CD4-positive, alpha-beta memory T cell (primary cell): ENCODE measurements around the gene HSPA2. TPM values are rescaled to one million over a fixed set of nuclear protein-coding genes. Genes with fewer than 3 reads are reported as not detected.

Experiments
- CTCF ChIA-PET: fragments of 350-600 bp; sonication (Branson Sonifier 250); formaldehyde crosslinking; loops from one replicate; lab custom pipeline; 2021; ENCODE audit warnings: inconsistent platforms; ENCODE audit not compliant: partially characterized antibody; lab: Charles Lee
- POLR2A ChIA-PET: fragments of 350-600 bp; sonication (Branson Sonifier 250); formaldehyde crosslinking; loops from one replicate; lab custom pipeline; 2021; ENCODE audit not compliant: partially characterized antibody; lab: Charles Lee
- DNase-seq, 5 donors: peaks; one replicate each; pipeline versions ENCODE4 v3.0.0 to v3.0.0-alpha.2; 2020 to 2022; ENCODE audit warnings: mixed read lengths in 1 of 5
- H3K27ac ChIP-seq: one replicate; pipeline ENCODE4 v1.7.0; 2013; ENCODE audit warnings: low read depth, low read length
- H3K27me3 ChIP-seq: 2 replicates; pipeline ENCODE4 v1.7.0; 2013; ENCODE audit warnings: mild to moderate bottlenecking, low read length, moderate library complexity; ENCODE audit not compliant: insufficient read depth
- H3K36me3 ChIP-seq: 2 replicates; pipeline ENCODE4 v1.7.0; 2013; ENCODE audit warnings: mild to moderate bottlenecking, low read length, moderate library complexity; ENCODE audit not compliant: insufficient read depth
- H3K4me1 ChIP-seq: 2 replicates; pipeline ENCODE4 v1.7.0; 2013; ENCODE audit warnings: mild to moderate bottlenecking, low read length, moderate library complexity; ENCODE audit not compliant: insufficient read depth
- H3K4me3 ChIP-seq, 2 donors: one replicate each; pipeline ENCODE4 v1.7.0; 2013; ENCODE audit warnings: low read length in 2 of 2, mild to moderate bottlenecking in 1 of 2
- H3K9me3 ChIP-seq, 2 donors: one replicate each; pipeline ENCODE4 v1.7.0; 2013; ENCODE audit warnings: low read length in 2 of 2, control low read depth in 1 of 2; ENCODE audit not compliant: control insufficient read depth in 1 of 2
- H3K27ac Mint-ChIP-seq, 7 donors: one replicate each; pipeline ENCODE4 v1.8.0; 2020 to 2021; ENCODE audit warnings: mixed read lengths in 7 of 7, mild to moderate bottlenecking in 6 of 7, inconsistent platforms in 3 of 7, moderate library complexity in 3 of 7
- H3K27me3 Mint-ChIP-seq, 2 donors: one replicate each; pipeline ENCODE4 v1.8.0; 2020 to 2021; ENCODE audit warnings: mixed read lengths in 2 of 2
- H3K36me3 Mint-ChIP-seq, 2 donors: one replicate each; pipeline ENCODE4 v1.8.0; 2020 to 2021; ENCODE audit warnings: mixed read lengths in 2 of 2, inconsistent platforms in 1 of 2, mild to moderate bottlenecking in 1 of 2
- H3K4me1 Mint-ChIP-seq, 4 donors: one replicate each; pipeline ENCODE4 v1.8.0; 2020 to 2021; ENCODE audit warnings: mixed read lengths in 4 of 4, mild to moderate bottlenecking in 1 of 4
- H3K4me3 Mint-ChIP-seq, 8 donors: one replicate each; pipeline ENCODE4 v1.8.0; 2020 to 2021; ENCODE audit warnings: mixed read lengths in 8 of 8, mild to moderate bottlenecking in 7 of 8, moderate library complexity in 6 of 8, inconsistent platforms in 3 of 8
- H3K9me3 Mint-ChIP-seq, 8 donors: one replicate each; pipeline ENCODE4 v1.8.0; 2020 to 2021; ENCODE audit warnings: mixed read lengths in 8 of 8, mild to moderate bottlenecking in 5 of 8, inconsistent platforms in 3 of 8, moderate library complexity in 1 of 8
- intact Hi-C: fragments of 100-400 bp; cut with micrococcal nuclease; formaldehyde crosslinking; loops from one replicate; pipeline ENCODE4 v1.15.1; 2023
- polyA plus RNA-seq, 2 donors: library from polyadenylated mRNA; unstranded; fragments of 300-500 nt; fragmentation: Illumina TruSeq; gene quantifications; one replicate each; pipeline ENCODE4 v1.2.3, GENCODE V29; 2021
- total RNA-seq, 2 experiments: library from RNA; stranded (reverse); gene quantifications; one replicate each; pipeline ENCODE4 v1.2.3, GENCODE V29; 2021

The HSPA2 gene
- total and polyA plus RNA-seq, 4 experiments from 2014 or later = 0.37 to 1.5 (median 0.86) TPM

DNA sequence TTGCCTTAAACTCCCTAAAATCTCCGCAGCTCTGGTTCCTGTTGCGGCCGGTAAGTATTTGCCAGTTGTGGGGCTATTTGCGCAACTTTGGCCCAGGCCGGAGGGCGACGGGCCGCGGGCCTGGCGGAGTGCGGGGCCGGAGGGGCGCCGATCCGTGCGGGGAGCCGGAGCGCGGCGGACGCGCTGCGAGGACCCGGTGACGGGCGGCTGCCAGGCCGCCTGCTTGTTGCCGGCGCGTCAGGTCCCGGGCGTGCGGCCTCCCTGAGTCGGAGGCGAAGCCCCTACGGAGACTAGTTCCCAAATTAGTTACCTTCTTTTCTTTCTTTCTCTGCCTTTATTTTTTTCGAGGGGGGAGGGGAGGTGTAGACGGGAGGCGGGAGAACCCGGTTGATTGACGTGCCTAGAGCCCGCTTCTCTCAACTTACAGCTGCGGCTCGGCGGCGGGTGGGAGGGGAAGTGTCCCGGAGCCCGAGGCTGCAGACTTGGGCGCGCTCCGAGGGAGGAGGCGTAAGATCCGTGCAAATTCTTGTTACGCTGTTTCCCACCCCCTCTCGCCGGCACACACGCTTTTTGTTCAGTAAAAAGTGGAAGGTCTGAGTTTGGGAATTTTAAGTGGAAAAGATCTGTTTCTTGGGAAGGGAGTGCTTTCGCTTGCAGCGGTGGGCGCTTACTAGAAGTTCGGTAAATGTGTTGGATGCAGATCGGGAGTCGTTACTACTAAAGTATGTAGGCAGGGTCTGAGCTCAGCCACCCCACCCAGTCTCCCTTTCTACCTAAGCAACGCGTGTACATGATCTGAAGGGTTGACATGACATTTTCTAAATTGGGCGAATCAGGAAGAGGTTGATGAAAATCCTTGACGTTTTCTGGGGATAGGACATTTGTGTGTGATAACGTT lies 35.4 kb upstream of the HSPA2 start:
- Histone ChIP-seq H3K27ac (peak overlapping the region; percentile 100), H3K9me3 (no peaks in the 10 kb centered on the region), H3K4me3 (peak overlapping the region; percentile 78 to 87), H3K36me3 (no peaks in the 10 kb centered on the region), H3K27me3 (no peaks in the 10 kb centered on the region), H3K4me1 (peaks cover 59% of the 10 kb centered on the region)
- ChIA-PET CTCF (interaction anchor here (1.0 to 5.3 kb wide), 4 partner anchors 16 to 75 kb away, joined by 3 to 28 read pairs (median 6); no protein-coding TSS in a partner anchor), POLR2A (interaction anchor here (0.9 to 12.6 kb wide), 28 partner anchors 8 to 907 kb away, joined by 3 to 318 read pairs (median 4); partner anchors contain the start of genes AKAP5, HSPA2, MTHFD1 and SPTB)
- H3K27me3 Mint-ChIP-seq = peaks cover 0 to 2% of the 10 kb centered on the region in 2 donors
- peak overlapping the region; percentile 92 to 100 (median 98) for H3K4me3 Mint-ChIP-seq
- H3K4me1 Mint-ChIP-seq = peaks cover 35 to 82% (median 43%) of the 10 kb centered on the region in 4 donors
- peaks cover 0 to 3% (median 0%) of the 10 kb centered on the region in 8 donors for H3K9me3 Mint-ChIP-seq
- H3K36me3 Mint-ChIP-seq = peaks cover 0 to 30% of the 10 kb centered on the region in 2 donors
- intact Hi-C loops = loop anchor here (1.0 kb wide), 3 partner anchors 35 to 409 kb away; partner anchors contain the start of genes CHURC1, HSPA2 and MTHFD1
- peak overlapping the region; percentile 99 to 100 (median 100) for H3K27ac Mint-ChIP-seq
- peak; percentile 85 to 91 (median 87) for DNase-seq

DNA sequence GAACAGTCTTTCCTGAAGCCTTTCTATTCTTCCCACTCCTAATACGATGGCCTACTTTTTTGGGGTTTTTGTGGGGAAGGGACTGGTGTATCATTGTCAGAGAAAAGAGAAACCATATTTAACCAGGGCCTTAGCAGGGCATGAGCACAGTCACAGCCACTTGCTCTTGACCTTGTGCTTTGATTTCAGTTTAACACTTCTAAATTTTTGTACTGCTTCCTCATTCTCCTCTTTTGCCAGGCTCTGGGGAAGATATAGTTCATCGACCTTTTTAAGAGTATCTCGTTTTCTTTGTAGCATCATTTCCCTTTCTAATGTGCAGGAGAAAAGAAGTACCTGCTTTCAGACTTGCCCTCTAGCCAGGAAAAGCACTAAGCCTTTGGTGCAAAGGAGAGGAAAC lies 33.8 kb upstream of the HSPA2 start:
- peak overlapping the region; percentile 100 for H3K27ac ChIP-seq
- POLR2A ChIA-PET = interaction anchor here (2.9 to 12.6 kb wide), 3 partner anchors 8 to 35 kb away, joined by 13 to 318 read pairs (median 75); partner anchors contain the start of gene HSPA2
- H3K9me3 ChIP-seq = no peaks in the 10 kb centered on the region
- H3K4me1 ChIP-seq = peaks cover 60% of the 10 kb centered on the region
- peak overlapping the region; percentile 78 to 87 for H3K4me3 ChIP-seq
- Mint-ChIP-seq H3K4me1 (peaks cover 48 to 82% (median 55%) of the 10 kb centered on the region in 4 donors), H3K9me3 (peaks cover 0 to 3% (median 0%) of the 10 kb centered on the region in 8 donors), H3K27me3 (peaks cover 0 to 2% of the 10 kb centered on the region in 2 donors), H3K36me3 (peaks cover 0 to 31% of the 10 kb centered on the region in 2 donors), H3K4me3 (peak overlapping the region; percentile 86 to 100 (median 92)), H3K27ac (peak overlapping the region; percentile 94 to 100 (median 99))
- CTCF ChIA-PET = interaction anchor here (6.0 kb wide), 1 partner anchor 12 kb away, joined by 69 read pairs; no protein-coding TSS in a partner anchor
- no peaks in the 10 kb centered on the region for H3K27me3 ChIP-seq
- peaks cover 5% of the 10 kb centered on the region for H3K36me3 ChIP-seq
- intact Hi-C loops = no loop called here
- peak in 1 of 5 donors; percentile 18 for DNase-seq

DNA sequence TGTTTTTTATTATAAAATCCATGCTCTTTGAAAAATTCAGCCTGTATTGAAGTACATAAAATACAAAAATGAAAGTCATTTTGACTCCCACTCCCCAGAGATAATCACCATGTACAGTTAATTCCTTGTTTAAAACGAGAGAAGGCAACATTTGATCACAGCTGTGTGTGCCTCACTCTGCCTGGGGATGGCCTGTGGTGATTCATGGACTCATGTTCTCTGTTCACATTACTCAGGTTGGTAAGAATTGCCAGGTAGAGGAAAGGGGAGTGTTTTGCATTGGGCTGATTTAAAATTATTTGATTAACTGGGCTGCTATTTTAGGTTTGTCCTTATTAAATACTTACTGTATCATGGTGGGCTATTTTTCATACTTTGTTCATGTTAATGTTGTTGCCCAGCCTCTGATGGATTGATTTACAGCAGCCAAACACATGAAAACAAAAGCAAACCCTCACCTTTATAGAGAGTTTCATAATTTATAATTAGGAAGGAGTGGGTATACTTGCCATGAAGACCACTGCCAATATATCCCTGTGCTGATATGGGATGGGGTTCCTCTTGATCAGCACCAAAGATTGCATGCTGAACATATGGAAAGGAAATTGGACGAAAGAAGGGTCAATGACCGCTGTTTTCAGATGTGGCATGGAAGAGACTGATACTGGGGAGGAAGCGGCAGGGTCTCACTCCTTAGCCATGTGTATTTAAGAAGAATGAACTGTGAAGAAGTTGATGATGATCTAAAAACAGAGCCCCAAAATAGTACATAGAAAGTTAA lies 33.0 kb upstream of the HSPA2 start:
- Mint-ChIP-seq H3K4me1 (peaks cover 50 to 82% (median 59%) of the 10 kb centered on the region in 4 donors), H3K4me3 (peak overlapping the region; percentile 86 to 100 (median 92)), H3K27me3 (peaks cover 0 to 2% of the 10 kb centered on the region in 2 donors), H3K27ac (peak overlapping the region; percentile 81 to 100 (median 99)), H3K9me3 (peaks cover 0 to 3% (median 0%) of the 10 kb centered on the region in 8 donors), H3K36me3 (peaks cover 0 to 29% of the 10 kb centered on the region in 2 donors)
- intact Hi-C loops = no loop called here
- Histone ChIP-seq H3K9me3 (no peaks in the 10 kb centered on the region), H3K4me3 (peak overlapping the region in 1 of 2 donors; percentile 87), H3K4me1 (peaks cover 62% of the 10 kb centered on the region), H3K27ac (peak overlapping the region; percentile 100), H3K36me3 (peaks cover 6% of the 10 kb centered on the region), H3K27me3 (no peaks in the 10 kb centered on the region)
- peak in 1 of 5 donors; percentile 53 for DNase-seq
- ChIA-PET POLR2A (interaction anchor here (0.6 to 12.6 kb wide), 3 partner anchors 20 to 78 kb away, joined by 3 to 318 read pairs (median 3); no protein-coding TSS in a partner anchor), CTCF (interaction anchor here (1.0 to 6.0 kb wide), 4 partner anchors 13 to 120 kb away, joined by 3 to 109 read pairs (median 50); no protein-coding TSS in a partner anchor)

DNA sequence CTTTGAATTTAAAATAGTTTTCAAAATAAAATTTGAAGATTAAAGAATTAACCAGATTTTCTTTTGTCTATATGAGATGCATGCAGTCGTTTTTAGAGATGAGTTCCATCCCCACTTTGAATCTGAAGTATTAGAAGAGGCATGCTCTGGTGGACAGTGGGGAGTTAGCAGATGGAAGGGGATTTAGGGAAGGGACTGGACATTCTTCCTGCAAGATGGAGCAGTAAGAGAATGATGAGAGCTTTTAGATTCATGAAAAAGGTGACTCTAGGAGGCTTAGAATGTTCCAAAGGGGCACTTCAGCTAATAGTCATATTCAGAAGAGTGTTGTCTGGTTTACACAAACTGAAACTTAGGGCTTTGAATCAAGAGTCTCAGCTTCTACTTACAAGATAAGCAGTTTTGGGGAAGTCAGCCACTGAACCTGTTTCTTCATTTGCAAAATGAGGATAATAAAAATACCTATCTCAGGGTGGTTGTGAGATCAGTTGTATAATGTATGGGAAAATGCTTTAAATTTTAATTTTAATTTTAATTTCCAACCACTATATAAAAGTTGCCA lies 32.2 kb upstream of the HSPA2 start:
- Histone ChIP-seq H3K27me3 (no peaks in the 10 kb centered on the region), H3K9me3 (no peaks in the 10 kb centered on the region), H3K4me1 (peaks cover 69% of the 10 kb centered on the region), H3K4me3 (peak overlapping the region in 1 of 2 donors; percentile 13), H3K36me3 (peaks cover 6% of the 10 kb centered on the region), H3K27ac (peak overlapping the region; percentile 100)
- H3K27ac Mint-ChIP-seq = peak overlapping the region; percentile 81 to 100 (median 94)
- H3K4me1 Mint-ChIP-seq = peaks cover 53 to 84% (median 65%) of the 10 kb centered on the region in 4 donors
- DNase-seq = no peak
- POLR2A ChIA-PET = interaction anchor here (0.6 to 12.6 kb wide), 3 partner anchors 20 to 78 kb away, joined by 3 to 318 read pairs (median 3); no protein-coding TSS in a partner anchor
- CTCF ChIA-PET = interaction anchor here (1.0 to 6.0 kb wide), 6 partner anchors 11 to 120 kb away, joined by 3 to 109 read pairs (median 18); no protein-coding TSS in a partner anchor
- peak overlapping the region; percentile 86 to 100 (median 92) for H3K4me3 Mint-ChIP-seq
- peaks cover 0 to 3% (median 0%) of the 10 kb centered on the region in 8 donors for H3K9me3 Mint-ChIP-seq
- H3K36me3 Mint-ChIP-seq = peaks cover 0 to 27% of the 10 kb centered on the region in 2 donors
- H3K27me3 Mint-ChIP-seq = peaks cover 0 to 2% of the 10 kb centered on the region in 2 donors
- intact Hi-C loops = no loop called here

DNA sequence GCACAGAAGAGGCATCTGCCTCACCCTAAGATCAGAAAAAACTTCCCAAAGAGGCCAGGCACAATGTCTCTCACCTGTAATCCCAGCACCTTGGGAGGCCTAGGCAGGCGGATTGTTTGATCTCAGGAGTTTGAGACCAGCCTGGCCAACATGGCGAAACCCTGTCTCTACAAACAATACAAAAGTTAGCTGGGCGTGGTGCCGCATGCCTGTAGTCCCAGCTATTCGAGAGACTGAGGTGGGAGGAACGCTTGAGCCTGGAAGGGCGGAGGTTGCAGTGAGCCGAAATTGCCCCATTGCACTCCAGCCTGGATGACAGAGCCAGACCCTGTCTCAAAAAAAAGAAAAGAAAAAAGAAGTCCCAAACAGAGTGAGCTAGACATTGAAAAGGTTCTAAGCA lies 31.5 kb upstream of the HSPA2 start:
- Histone ChIP-seq H3K36me3 (peaks cover 6% of the 10 kb centered on the region), H3K4me3 (peak overlapping the region in 1 of 2 donors; percentile 13), H3K27me3 (no peaks in the 10 kb centered on the region), H3K4me1 (peaks cover 74% of the 10 kb centered on the region), H3K9me3 (no peaks in the 10 kb centered on the region), H3K27ac (peak overlapping the region; percentile 47)
- Mint-ChIP-seq H3K27me3 (no peaks in the 10 kb centered on the region), H3K9me3 (no peaks in the 10 kb centered on the region), H3K4me1 (peaks cover 57 to 87% (median 71%) of the 10 kb centered on the region in 4 donors), H3K4me3 (peak overlapping the region; percentile 33 to 93 (median 70)), H3K36me3 (peaks cover 0 to 26% of the 10 kb centered on the region in 2 donors), H3K27ac (peak overlapping the region; percentile 54 to 88 (median 82))
- ChIA-PET POLR2A (interaction anchor here (1.0 to 12.6 kb wide), 6 partner anchors 7 to 867 kb away, joined by 3 to 318 read pairs (median 6); partner anchors contain the start of gene WDR89), CTCF (interaction anchor here (0.8 to 6.0 kb wide), 13 partner anchors 7 to 205 kb away, joined by 3 to 109 read pairs (median 14); no protein-coding TSS in a partner anchor)
- DNase-seq = no peak
- intact Hi-C loops = no loop called here
